GM21528 (cell line): ENCODE measurements around the gene RPP38.

ENCODE experiments used
- ATAC-seq: cut with Tn5 transposase; IDR thresholded peaks from one replicate; pipeline ENCODE4 v1.9.1; 2021; ENCODE audit warnings: mild to moderate bottlenecking, moderate library complexity; ENCODE audit not compliant: unreplicated experiment, low FRiP score

RPP38 gene

DNA sequence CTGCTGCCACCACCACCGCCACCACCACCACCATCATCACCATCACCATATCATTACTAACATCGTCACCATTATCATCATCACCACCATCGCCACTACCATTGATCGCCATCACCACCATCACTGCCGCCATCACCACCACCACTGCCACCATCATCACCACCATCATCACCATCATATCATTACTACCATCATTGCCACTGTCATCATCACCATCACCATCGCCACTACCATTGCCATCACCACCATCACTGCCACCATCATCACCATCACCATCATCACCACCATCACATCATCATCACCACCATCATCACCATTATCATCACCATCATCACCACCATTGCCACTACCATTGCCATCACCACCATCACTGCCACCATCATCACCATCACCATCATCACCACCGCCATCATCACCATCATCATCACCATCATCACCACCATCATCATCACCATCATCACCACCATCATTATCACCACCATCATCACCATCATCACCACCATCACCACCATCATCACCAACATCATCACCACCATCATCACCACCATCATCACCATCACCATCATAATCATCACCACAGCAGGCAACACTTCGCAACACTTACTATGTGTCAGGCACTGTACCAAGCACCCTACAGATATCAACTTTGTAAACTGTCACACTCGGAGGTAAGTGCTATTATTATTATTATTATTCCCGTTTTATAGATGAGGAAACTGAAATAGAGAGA, 52.1 kb downstream of the RPP38 start:
- ATAC-seq = no peak

DNA sequence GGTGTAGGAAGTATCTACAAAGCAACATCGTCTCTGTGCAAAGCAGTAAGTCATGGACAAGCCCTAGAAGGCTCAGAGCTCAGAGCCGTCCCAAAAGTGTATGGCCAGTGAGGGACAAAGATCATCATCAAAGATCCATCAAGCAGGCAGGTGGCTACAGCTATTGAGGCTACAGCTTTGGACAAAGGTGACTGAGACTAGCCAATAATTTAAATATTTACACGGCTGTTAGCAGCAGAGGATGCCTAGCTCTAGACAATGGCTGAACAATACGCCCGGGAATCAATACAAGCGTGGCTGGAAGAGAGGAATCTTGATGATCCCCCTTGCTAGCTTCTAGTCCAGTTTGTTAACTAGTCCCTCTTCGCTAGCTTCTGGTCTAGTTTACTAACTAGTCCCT, 53.4 kb downstream of the RPP38 start:
- ATAC-seq = no peak

DNA sequence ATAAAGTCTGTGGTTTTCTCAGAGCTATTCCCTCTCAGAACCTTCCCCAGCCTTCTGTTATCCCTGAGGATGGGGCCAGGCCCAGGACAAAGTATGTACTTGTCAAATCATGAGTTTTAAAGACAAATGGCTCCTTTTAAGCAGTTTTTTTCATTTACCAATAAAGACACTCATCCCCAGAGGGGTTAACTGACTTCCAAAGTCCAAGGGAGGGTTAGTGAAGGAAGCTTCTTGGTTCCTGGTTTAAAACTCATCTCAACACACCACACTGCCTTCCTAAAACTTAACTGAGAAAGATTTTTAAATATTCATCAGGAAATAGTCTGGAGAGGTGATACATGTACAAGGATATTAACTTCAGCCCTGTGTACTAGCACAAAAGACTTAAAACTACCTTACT, 55.4 kb downstream of the RPP38 start:
- ATAC-seq = no peak
